ENCODE measurements around the gene MFAP1. TPM values are rescaled to one million over a fixed set of nuclear protein-coding genes. Genes with fewer than 3 reads are reported as not detected.

The MFAP1 gene
- total RNA-seq, 1 donor from 2014 or later, result 19.3 TPM

DNA sequence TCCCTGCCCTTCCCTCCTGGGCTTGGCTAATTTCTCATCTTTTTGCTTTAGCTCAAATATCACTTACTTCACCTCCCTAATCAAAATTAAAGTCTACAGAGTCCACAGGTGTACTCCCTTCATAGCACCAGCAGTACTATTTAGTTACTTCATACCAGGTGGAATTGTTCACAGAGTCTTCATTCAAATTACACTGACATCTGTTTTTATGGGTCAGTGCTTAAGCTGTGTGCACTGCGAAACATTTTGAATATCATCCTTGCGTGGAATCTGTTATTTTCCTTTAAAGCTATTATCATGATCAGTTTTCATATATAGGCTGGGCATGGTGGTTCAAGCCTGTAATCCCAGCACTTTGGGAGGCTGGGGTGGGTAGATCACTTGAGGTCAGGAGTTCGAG, 35.1 kb downstream of the MFAP1 start:
- intact Hi-C loops (cut with micrococcal nuclease), result no loop called here
- ATAC-seq (no peak), DNase-seq (no peak)

DNA sequence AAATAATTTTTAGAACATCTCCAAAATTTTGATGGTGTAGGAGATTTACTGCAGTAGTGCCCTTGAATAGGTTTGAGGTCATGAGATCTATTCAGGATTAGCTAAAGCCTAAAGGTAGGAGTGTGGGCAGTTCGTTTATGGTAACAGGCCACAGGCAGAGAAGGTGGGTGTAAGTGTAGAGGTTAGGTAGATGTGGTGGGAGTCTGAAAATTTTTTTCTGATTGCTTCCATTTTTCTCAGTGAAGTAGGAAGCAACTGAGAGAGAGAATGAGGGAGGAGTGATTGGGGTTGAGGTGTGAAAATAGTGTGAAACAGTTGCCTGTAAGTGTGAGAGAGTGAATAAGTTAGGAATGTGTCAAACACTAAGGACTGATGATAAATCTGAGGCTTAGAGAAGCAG, 45.5 kb downstream of the MFAP1 start:
- ATAC-seq (no peak), DNase-seq (no peak)
- intact Hi-C loops (cut with micrococcal nuclease), result no loop called here

DNA sequence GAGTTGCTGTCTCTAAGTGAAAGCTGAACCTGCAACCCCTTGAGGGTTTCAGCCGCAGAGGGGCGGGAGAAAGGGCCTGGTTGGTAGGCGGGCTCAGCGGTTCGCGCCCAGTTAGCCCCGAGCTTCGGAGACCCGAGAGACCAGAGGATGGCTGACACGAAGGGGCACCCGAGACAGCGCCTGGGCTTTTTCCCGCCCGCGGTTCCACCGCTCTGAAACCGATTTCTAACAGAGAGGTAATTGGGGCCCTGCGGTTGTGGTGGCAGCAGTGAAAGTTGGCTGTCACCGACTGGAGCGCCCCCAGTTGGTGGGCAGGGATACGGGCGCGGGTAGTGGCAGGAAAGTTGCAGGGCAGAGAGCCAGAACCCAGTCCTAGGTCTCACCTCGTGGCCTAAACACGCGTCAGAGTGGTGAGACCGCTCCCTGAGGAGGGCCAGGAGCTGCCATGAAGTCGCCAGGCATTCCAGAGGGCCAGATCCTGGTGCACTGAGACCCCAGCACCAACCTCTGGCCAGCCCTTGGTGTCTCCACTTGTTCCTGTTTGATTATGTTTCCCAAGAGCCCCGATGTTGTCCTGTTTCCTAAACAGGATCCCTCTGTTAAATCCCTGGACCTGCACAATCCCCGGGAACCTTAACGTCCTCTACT, 47.1 kb downstream of the MFAP1 start:
- intact Hi-C loops (cut with micrococcal nuclease), result no loop called here
- ATAC-seq, result peak; percentile 84

DNA sequence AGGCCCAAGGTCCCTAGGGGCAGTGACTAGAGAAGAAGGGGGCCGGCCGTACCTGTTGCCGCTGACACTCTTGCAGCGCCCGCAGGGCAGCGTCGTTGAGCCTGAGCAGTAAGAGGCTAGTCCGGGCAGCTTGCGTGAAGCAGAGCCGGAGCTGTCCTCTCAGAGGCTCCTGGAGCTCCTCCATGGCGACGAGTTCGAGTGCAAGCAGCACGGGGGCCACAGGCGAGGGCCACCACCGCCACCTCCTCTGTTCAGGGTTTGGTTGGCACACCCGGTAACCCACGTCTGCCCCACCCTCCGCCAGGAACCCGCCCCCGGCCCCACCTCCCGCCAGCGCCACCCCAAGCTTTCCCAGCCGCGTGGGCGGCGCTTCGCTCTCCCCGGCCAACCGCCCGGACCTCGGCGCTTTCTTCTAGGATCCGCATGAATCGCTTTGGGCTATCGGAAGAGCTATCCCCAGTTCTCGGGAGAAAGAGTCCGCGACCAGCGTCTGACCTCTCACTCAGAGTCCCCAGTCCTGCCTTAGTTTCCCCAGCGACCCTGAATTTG, 47.7 kb downstream of the MFAP1 start, which contains the start of gene ELL3:
ELL3 (minus strand) TSS at position 249 of the 549 bp plus-strand sequence; CDS start at position 184, 65 bp downstream.
- intact Hi-C loops (cut with micrococcal nuclease), result no loop called here
- ATAC-seq, result peak; percentile 92
- peak; percentile 87 for DNase-seq

More for the DNA sequence above, 47.1 kb downstream of the MFAP1 start:
- peak; percentile 81 for DNase-seq

DNA sequence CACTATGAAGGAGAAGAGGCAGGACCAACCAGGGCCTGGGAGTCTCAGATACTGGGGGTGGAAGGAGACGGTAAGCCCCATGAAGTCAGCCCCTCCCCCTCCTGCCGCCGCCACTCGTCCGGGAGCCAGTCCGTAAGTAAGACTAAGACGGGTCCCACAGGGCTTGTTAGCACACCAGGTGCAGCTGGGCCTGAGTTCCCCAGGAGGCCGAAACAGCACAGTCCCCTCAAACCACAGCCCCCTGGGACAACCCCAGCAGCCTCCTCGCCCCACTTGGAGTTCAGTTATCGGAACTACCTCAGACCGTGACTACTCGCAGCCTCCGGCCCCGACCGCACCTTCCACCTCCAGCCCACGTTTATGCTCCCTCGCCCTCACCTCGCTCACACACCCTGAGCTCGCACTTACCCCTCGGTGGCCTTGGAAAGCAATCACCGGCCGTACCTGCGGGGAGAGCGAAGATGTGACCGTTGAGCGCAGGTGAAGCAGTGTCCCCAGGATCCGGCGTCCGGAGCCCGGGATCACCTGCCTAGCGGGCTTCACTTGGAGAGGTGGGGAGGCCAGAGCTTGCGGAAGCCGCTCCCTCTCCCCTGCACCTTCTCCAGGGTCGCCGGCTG, 48.3 kb downstream of the MFAP1 start:
- intact Hi-C loops (cut with micrococcal nuclease), result no loop called here
- no peak for ATAC-seq
- peak; percentile 43 for DNase-seq

DNA sequence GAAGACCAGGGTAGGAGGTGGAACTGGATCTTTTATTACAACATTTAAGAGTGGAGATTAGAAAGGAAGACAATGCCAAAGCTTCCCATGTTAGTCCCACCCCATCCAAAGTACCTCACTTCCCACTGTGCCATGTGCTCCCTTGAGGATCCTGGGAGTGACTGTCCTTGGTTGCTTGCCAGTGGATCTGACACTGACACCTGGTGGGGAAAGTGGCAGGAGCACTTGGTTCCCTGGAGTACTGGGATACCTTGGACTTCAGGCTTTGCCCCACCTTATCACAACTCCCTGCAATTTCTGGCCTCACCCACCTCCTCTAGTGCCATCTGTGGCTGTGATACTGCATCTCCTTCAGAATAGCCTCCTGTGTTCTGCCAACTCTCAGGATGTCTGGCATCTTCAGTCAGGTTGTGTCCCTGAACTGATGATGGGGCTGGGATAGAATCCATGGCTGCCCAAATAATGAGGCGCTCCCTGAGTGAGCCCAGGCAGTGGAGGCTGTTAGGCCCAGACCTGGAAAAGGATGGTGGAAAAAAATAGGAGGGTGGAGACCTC, 49.0 kb downstream of the MFAP1 start:
- DNase-seq, result no peak
- intact Hi-C loops (cut with micrococcal nuclease), result no loop called here
- peak; percentile 18 for ATAC-seq

DNA sequence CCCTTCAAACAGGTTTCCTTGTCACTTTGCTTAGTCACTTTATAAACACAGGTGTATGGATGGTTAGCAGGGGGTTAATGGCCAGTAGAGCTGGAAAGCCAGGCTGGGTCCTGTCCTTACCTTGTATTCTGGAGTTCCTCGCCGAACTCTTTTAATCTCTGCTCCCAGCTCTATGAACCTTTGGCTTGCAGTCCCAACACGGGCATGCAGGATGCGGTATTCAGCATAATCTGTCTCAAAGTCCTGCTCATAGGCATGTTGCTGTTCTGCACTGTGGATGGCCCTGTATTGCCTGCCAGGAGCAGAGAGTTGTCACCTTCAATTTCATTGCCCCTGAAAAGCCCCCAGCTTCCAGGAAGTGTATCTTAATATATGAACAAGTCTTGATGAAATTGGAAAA, 50.4 kb downstream of the MFAP1 start:
- intact Hi-C loops (cut with micrococcal nuclease), result no loop called here
- ATAC-seq (no peak), DNase-seq (no peak)

DNA sequence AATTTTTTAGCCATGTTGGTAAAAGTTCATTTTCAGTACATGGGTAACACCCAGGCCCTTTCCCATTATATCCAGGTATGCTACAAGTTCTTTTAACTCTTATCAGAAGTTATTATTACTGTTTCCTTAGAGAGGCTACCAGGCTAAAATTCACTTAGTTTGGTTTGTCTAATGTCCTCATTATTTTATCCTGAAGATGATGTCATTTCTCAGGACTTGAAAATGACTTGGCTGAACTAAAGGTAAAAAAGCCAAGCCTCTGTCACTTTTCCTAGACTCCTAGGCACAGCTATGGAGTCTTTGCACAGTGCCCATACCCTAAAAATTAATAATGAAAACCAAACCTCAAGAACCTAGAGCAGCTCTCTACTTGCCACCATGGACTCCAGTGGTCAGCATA, 51.9 kb downstream of the MFAP1 start:
- intact Hi-C loops (cut with micrococcal nuclease), result no loop called here
- no peak for DNase-seq

DNA sequence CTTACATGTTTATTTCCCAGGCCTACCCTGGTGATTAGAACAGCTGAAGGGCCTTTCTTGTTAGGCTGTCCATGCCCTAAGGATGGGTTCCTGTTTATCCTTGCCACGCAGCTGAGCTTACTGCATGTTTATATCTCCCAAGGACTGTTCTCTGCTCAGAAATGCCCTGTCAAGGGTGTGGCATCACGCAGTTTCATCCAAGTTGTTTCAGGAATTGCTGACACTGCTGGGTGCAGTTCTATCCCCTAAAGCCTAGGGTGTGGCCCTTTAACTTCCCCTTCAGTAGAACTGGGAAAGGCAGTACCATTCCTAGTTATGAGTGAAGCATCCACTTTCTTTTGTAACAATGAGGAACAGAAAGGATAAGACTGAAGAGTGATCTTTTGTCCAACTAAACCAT, 52.7 kb downstream of the MFAP1 start:
- ATAC-seq (peak; percentile 34), DNase-seq (no peak)
- intact Hi-C loops (cut with micrococcal nuclease), result no loop called here

More for the DNA sequence above, 51.9 kb downstream of the MFAP1 start:
- ATAC-seq, result no peak

DNA sequence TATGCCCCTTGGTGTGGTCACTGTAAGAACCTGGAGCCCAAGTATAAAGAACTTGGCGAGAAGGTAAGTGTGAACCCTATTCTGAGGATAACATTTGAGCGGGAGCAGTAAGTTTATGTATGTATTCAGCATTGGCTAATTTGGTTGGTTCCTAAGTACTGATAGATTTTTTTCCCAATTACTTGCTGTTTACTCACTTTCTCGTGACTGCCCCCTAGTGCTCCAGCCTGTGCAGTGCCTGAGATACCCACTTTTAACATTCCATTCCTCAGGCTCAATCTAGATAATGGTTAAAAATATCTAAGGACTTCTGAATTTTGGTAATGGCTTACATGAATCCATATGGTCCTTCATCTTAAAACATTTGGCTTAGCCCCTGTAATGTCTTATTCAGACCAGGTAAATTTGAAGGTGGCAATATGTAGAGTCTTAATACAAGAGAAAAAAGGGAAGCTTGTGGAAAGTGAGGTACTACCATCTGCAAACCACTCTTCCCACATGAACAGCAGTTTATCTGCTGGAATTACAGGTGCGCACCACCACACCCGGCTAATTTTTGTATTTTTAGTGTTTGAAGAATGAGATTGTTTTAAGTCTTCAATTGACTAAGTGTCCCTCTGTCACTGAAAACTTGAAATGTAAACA, 54.8 kb downstream of the MFAP1 start:
- ATAC-seq (peak; percentile 59), DNase-seq (peak; percentile 55)
- intact Hi-C loops (cut with micrococcal nuclease), result no loop called here

DNA sequence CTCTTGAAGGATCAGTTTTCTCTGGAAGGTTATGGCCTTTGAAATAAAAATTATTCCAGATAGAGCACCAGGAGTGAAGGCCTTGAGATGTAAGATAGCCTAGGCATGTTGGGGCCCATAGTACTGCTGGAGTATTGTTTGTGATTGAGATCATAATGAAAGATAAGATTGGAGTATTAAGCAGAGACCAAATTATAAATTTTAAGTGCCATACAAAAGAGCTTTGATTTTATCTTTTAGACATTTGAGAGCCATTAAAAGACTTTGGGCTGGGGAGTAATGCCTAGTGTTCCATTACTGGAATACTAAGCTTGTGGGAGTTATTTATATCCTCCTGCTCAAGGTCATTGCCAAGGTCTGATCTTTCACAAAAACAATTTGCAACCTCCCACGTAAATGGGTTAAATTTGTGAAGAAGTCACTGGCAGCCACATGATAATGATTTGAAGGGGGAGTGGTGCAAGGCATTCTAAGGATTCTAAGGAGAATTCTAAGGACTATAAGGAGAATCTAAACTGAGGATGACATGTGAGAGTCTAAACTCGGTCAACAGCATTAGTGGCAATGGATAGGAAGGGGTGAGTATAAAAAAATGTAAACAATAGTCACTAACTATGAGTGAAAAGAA, 60.6 kb downstream of the MFAP1 start:
- intact Hi-C loops (cut with micrococcal nuclease), result no loop called here
- ATAC-seq (no peak), DNase-seq (no peak)

DNA sequence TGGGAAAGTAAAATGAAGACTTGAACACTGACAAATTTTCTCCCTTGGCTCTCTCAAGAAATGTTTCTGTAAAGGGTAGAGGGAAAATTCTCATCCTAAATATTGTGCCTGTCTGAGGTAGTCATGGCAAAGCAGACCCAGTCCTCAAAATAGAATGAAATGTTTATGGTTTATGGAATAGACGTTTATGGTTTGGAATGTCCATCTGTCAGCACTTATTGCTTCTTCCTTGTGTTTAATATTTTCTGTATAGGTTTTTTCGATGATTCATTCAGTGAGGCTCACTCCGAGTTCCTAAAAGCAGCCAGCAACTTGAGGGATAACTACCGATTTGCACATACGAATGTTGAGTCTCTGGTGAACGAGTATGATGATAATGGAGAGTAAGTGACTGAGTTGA, 61.7 kb downstream of the MFAP1 start:
- no peak for ATAC-seq
- intact Hi-C loops (cut with micrococcal nuclease), result no loop called here
- DNase-seq, result no peak

Small RNA genes within 50 kb of the gene (microRNA-seq; reads per million reads assigned to microRNA genes)
- gene MIR1282 (ENCODE audit: borderline number of aligned reads), result not detected

Other genes starting within 250 kb of the MFAP1 start
- gene PPIP5K1, start 234.5 kb downstream of the MFAP1 start, total RNA-seq, result 11.3 TPM
- 0.25 TPM for gene CKMT1B, start 230.7 kb downstream of the MFAP1 start, total RNA-seq
- gene STRC, start 205.9 kb downstream of the MFAP1 start, total RNA-seq, result not detected
- gene CATSPER2, start 175.8 kb downstream of the MFAP1 start, total RNA-seq, result 0.82 TPM
- gene CKMT1A, start 130.8 kb downstream of the MFAP1 start, total RNA-seq, result 0.22 TPM
- 152 TPM for gene PDIA3, start 78.3 kb downstream of the MFAP1 start, total RNA-seq
- 1.3 TPM for gene ELL3, start 47.7 kb downstream of the MFAP1 start, total RNA-seq
- 1,014 TPM for gene SERF2, start 32.4 kb downstream of the MFAP1 start, total RNA-seq
- gene SERINC4, start 24.5 kb downstream of the MFAP1 start, total RNA-seq, result not detected
- gene HYPK, start 24.1 kb downstream of the MFAP1 start, total RNA-seq, result 12.3 TPM
- 1.5 TPM for gene WDR76, start 2.3 kb upstream of the MFAP1 start, total RNA-seq